ENCODE results near the gene NOG.

NOG gene

GRCh38 chr17:56597495-56597990 lies 4.0 kb downstream of the NOG start:
- peak; percentile 64 for DNase-seq

- no peak for DNase-seq
Measured at GRCh38 chr17:56598466-56598865, 5.0 kb downstream of the NOG start.

GRCh38 chr17:56599088-56599487 lies 5.6 kb downstream of the NOG start:
- no peak for DNase-seq

- no peak for DNase-seq
Measured at GRCh38 chr17:56599566-56599965, 6.1 kb downstream of the NOG start.

GRCh38 chr17:56600256-56600655 lies 6.8 kb downstream of the NOG start:
- DNase-seq: no peak

- no peak for DNase-seq
Measured at GRCh38 chr17:56601591-56601990, 8.1 kb downstream of the NOG start.

- no peak for DNase-seq
Measured at GRCh38 chr17:56602292-56603130, 9.0 kb downstream of the NOG start.

GRCh38 chr17:56603486-56604238 lies 10.2 kb downstream of the NOG start:
- no peak for DNase-seq

- DNase-seq: no peak
Measured at GRCh38 chr17:56604691-56605290, 11.3 kb downstream of the NOG start.

GRCh38 chr17:56608944-56609343 lies 15.4 kb downstream of the NOG start:
- DNase-seq: no peak

- DNase-seq: no peak
Measured at GRCh38 chr17:56610321-56610720, 16.8 kb downstream of the NOG start.

- DNase-seq: no peak
Measured at GRCh38 chr17:56613131-56613530, 19.6 kb downstream of the NOG start.

- no peak for DNase-seq
Measured at GRCh38 chr17:56614522-56614921, 21.0 kb downstream of the NOG start.

GRCh38 chr17:56616239-56616638 lies 22.7 kb downstream of the NOG start:
- DNase-seq: no peak

- DNase-seq: no peak
Measured at GRCh38 chr17:56623383-56623782, 29.9 kb downstream of the NOG start.

- no peak for DNase-seq
Measured at GRCh38 chr17:56624309-56624708, 30.8 kb downstream of the NOG start.

GRCh38 chr17:56624912-56625311 lies 31.4 kb downstream of the NOG start:
- no peak for DNase-seq

GRCh38 chr17:56629531-56630075 lies 36.1 kb downstream of the NOG start:
- no peak for DNase-seq

- no peak for DNase-seq
Measured at GRCh38 chr17:56630202-56630601, 36.7 kb downstream of the NOG start.

GRCh38 chr17:56633681-56634080 lies 40.2 kb downstream of the NOG start:
- no peak for DNase-seq

- no peak for DNase-seq
Measured at GRCh38 chr17:56635641-56636040, 42.1 kb downstream of the NOG start.

- no peak for DNase-seq
Measured at GRCh38 chr17:56636265-56636664, 42.8 kb downstream of the NOG start.

- DNase-seq: no peak
Measured at GRCh38 chr17:56637254-56637653, 43.8 kb downstream of the NOG start.
